WTC11 (cell line): ENCODE results near the gene STX12. TPM values are rescaled to one million over a fixed set of nuclear protein-coding genes. Genes with fewer than 3 reads are reported as not detected.

Source experiments
- ESRRA ChIP-seq: sonication (generic); formaldehyde crosslinking; IDR thresholded peaks from 2 replicates; pipeline ENCODE4 v1.8.1; 2022; ENCODE audit warnings: mild to moderate bottlenecking, missing genetic modification reagents, borderline replicate concordance
- ETV6 ChIP-seq: sonication (generic); formaldehyde crosslinking; IDR thresholded peaks from 2 replicates; pipeline ENCODE4 v1.8.1; 2022; ENCODE audit warnings: mild to moderate bottlenecking, missing genetic modification reagents
- RELA ChIP-seq: sonication (generic); formaldehyde crosslinking; IDR thresholded peaks from 2 replicates; pipeline ENCODE4 v1.8.1; 2022; ENCODE audit warnings: missing genetic modification reagents, mild to moderate bottlenecking, borderline replicate concordance
- ZNF138 ChIP-seq: sonication (generic); formaldehyde crosslinking; conservative IDR thresholded peaks from 2 replicates; pipeline ENCODE4 v1.8.1; 2022; ENCODE audit warnings: mild to moderate bottlenecking, moderate library complexity, missing genetic modification reagents
- total RNA-seq: library from RNA; stranded (reverse); gene quantifications from 3 replicates; pipeline ENCODE4 v1.2.3, GENCODE V29; 2021
- TF ChIP-seq, protein P1 (sequence below): sonication (generic); formaldehyde crosslinking; IDR thresholded peaks from 2 replicates; pipeline ENCODE4 v1.8.1; 2022; ENCODE audit warnings: mild to moderate bottlenecking, missing genetic modification reagents, moderate library complexity, borderline replicate concordance
- TF ChIP-seq, protein P2 (sequence below): fragments of 250-450 bp; sonication (Bioruptor Pico); IDR thresholded peaks from 2 replicates; pipeline ENCODE4 v2.1.2; 2022; ENCODE audit warnings: mild to moderate bottlenecking, moderate library complexity
- TF ChIP-seq, protein P3 (sequence below): fragments of 250-450 bp; sonication (Bioruptor Pico); IDR thresholded peaks from 2 replicates; pipeline ENCODE4 v1.9.0; 2021; ENCODE audit warnings: mild to moderate bottlenecking
- TF ChIP-seq, protein P4 (sequence below): sonication (generic); formaldehyde crosslinking; IDR thresholded peaks from 2 replicates; pipeline ENCODE4 v1.8.1; 2023; ENCODE audit warnings: mild to moderate bottlenecking, missing genetic modification reagents, borderline replicate concordance
- TF ChIP-seq, protein P5 (sequence below): sonication (generic); formaldehyde crosslinking; IDR thresholded peaks from 2 replicates; pipeline ENCODE4 v1.8.0; 2023; ENCODE audit warnings: missing genetic modification reagents
- TF ChIP-seq, protein P6 (sequence below): sonication (generic); formaldehyde crosslinking; IDR thresholded peaks from 2 replicates; pipeline ENCODE4 v1.8.0; 2022; ENCODE audit warnings: missing genetic modification reagents
- TF ChIP-seq, protein P7 (sequence below): sonication (generic); formaldehyde crosslinking; IDR thresholded peaks from 2 replicates; pipeline ENCODE4 v1.8.1; 2023; ENCODE audit warnings: mild to moderate bottlenecking, missing genetic modification reagents

Gene STX12
- total RNA-seq, 1 experiment from 2014 or later, result 10.3 TPM

DNA sequence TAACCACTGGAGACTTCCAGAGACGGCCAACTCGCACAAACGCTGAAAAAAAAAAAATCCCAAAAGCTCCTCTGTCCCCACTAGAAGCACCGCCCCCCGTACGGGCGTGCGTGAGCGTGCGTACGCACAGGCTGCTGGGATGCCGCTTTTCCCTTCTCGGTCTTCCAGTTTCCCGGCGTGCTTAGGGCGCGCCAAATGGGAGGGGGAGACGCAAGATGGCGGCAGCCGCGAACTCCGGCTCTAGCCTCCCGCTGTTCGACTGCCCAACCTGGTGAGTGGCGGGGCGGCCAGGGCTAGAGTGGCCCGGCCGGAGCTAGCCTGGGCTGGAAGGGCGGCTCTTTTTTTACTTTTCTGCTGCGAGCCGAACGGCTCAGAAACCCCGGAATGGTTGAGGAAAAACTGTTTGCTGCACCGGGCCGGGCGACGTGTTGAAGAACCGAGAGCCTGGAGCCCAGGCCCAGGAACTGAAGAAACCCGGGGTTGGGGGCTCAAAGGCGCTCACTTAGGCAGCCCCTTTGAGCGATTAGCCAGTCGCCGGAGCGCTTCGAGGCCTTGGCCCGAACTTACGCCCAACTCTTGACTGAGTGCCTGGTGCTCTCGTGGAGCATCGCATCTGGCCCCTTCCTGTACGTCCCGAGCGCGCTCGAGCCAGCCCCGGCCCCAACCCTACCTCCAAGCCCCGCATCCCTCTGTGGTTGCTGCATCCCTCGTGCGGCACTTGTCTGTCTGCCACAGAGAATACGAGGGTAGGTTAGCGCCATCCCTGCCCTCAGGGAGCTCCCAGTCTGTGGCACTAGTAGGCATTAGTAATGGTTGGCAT lies 57.8 kb downstream of the STX12 start, which contains the start of gene PPP1R8 (continued):
- TF ChIP-seq, protein P1, sequence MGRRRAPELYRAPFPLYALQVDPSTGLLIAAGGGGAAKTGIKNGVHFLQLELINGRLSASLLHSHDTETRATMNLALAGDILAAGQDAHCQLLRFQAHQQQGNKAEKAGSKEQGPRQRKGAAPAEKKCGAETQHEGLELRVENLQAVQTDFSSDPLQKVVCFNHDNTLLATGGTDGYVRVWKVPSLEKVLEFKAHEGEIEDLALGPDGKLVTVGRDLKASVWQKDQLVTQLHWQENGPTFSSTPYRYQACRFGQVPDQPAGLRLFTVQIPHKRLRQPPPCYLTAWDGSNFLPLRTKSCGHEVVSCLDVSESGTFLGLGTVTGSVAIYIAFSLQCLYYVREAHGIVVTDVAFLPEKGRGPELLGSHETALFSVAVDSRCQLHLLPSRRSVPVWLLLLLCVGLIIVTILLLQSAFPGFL (CRISPR knock-in tag), result no peak
- TF ChIP-seq, protein P2, sequence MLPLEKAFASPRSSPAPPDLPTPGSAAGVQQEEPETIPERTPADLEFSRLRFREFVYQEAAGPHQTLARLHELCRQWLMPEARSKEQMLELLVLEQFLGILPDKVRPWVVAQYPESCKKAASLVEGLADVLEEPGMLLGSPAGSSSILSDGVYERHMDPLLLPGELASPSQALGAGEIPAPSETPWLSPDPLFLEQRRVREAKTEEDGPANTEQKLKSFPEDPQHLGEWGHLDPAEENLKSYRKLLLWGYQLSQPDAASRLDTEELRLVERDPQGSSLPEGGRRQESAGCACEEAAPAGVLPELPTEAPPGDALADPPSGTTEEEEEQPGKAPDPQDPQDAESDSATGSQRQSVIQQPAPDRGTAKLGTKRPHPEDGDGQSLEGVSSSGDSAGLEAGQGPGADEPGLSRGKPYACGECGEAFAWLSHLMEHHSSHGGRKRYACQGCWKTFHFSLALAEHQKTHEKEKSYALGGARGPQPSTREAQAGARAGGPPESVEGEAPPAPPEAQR (CRISPR knock-in tag), result no peak
- TF ChIP-seq, protein P3, sequence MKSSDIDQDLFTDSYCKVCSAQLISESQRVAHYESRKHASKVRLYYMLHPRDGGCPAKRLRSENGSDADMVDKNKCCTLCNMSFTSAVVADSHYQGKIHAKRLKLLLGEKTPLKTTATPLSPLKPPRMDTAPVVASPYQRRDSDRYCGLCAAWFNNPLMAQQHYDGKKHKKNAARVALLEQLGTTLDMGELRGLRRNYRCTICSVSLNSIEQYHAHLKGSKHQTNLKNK (CRISPR knock-in tag), result no peak
- TF ChIP-seq, protein P4, sequence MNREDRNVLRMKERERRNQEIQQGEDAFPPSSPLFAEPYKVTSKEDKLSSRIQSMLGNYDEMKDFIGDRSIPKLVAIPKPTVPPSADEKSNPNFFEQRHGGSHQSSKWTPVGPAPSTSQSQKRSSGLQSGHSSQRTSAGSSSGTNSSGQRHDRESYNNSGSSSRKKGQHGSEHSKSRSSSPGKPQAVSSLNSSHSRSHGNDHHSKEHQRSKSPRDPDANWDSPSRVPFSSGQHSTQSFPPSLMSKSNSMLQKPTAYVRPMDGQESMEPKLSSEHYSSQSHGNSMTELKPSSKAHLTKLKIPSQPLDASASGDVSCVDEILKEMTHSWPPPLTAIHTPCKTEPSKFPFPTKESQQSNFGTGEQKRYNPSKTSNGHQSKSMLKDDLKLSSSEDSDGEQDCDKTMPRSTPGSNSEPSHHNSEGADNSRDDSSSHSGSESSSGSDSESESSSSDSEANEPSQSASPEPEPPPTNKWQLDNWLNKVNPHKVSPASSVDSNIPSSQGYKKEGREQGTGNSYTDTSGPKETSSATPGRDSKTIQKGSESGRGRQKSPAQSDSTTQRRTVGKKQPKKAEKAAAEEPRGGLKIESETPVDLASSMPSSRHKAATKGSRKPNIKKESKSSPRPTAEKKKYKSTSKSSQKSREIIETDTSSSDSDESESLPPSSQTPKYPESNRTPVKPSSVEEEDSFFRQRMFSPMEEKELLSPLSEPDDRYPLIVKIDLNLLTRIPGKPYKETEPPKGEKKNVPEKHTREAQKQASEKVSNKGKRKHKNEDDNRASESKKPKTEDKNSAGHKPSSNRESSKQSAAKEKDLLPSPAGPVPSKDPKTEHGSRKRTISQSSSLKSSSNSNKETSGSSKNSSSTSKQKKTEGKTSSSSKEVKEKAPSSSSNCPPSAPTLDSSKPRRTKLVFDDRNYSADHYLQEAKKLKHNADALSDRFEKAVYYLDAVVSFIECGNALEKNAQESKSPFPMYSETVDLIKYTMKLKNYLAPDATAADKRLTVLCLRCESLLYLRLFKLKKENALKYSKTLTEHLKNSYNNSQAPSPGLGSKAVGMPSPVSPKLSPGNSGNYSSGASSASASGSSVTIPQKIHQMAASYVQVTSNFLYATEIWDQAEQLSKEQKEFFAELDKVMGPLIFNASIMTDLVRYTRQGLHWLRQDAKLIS (CRISPR knock-in tag), result no peak
- TF ChIP-seq ETV6 (CRISPR knock-in tag), result peak; percentile 90
- TF ChIP-seq, protein P5, sequence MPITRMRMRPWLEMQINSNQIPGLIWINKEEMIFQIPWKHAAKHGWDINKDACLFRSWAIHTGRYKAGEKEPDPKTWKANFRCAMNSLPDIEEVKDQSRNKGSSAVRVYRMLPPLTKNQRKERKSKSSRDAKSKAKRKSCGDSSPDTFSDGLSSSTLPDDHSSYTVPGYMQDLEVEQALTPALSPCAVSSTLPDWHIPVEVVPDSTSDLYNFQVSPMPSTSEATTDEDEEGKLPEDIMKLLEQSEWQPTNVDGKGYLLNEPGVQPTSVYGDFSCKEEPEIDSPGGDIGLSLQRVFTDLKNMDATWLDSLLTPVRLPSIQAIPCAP, result no peak
- TF ChIP-seq, protein P6, sequence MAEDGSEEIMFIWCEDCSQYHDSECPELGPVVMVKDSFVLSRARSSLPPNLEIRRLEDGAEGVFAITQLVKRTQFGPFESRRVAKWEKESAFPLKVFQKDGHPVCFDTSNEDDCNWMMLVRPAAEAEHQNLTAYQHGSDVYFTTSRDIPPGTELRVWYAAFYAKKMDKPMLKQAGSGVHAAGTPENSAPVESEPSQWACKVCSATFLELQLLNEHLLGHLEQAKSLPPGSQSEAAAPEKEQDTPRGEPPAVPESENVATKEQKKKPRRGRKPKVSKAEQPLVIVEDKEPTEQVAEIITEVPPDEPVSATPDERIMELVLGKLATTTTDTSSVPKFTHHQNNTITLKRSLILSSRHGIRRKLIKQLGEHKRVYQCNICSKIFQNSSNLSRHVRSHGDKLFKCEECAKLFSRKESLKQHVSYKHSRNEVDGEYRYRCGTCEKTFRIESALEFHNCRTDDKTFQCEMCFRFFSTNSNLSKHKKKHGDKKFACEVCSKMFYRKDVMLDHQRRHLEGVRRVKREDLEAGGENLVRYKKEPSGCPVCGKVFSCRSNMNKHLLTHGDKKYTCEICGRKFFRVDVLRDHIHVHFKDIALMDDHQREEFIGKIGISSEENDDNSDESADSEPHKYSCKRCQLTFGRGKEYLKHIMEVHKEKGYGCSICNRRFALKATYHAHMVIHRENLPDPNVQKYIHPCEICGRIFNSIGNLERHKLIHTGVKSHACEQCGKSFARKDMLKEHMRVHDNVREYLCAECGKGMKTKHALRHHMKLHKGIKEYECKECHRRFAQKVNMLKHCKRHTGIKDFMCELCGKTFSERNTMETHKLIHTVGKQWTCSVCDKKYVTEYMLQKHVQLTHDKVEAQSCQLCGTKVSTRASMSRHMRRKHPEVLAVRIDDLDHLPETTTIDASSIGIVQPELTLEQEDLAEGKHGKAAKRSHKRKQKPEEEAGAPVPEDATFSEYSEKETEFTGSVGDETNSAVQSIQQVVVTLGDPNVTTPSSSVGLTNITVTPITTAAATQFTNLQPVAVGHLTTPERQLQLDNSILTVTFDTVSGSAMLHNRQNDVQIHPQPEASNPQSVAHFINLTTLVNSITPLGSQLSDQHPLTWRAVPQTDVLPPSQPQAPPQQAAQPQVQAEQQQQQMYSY (CRISPR knock-in tag), result no peak
- TF ChIP-seq, protein P7, sequence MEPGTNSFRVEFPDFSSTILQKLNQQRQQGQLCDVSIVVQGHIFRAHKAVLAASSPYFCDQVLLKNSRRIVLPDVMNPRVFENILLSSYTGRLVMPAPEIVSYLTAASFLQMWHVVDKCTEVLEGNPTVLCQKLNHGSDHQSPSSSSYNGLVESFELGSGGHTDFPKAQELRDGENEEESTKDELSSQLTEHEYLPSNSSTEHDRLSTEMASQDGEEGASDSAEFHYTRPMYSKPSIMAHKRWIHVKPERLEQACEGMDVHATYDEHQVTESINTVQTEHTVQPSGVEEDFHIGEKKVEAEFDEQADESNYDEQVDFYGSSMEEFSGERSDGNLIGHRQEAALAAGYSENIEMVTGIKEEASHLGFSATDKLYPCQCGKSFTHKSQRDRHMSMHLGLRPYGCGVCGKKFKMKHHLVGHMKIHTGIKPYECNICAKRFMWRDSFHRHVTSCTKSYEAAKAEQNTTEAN (CRISPR knock-in tag), result no peak
- TF ChIP-seq ESRRA (CRISPR knock-in tag), result peak; percentile 68; the same call in 1 of the 2 replicates
- 0 out of 2 replicates have a peak, but pooled peaks have one; percentile 22 for TF ChIP-seq RELA (CRISPR knock-in tag)
- no peak for TF ChIP-seq ZNF138 (CRISPR knock-in tag)
- TF ChIP-seq, all 79 proteins: peak for 14
